H1 (cell line): ENCODE measurements around the gene KAZALD1. TPM values are rescaled to one million over a fixed set of nuclear protein-coding genes. Genes with fewer than 3 reads are reported as not detected.
A peak's percentile ranks its signal among the peaks of the same experiment; 100 is the strongest.

Experiments used
- ASH2L ChIP-seq: fragments of 200-600, 300-600 bp; sonication (generic); IDR thresholded peaks from one replicate; pipeline ENCODE4 v1.7.1; 2017; ENCODE audit warnings: low read length
- CHD7 ChIP-seq: fragments of 300-600 bp; sonication (generic); IDR thresholded peaks from 2 replicates; pipeline ENCODE4 v1.7.1; 2012; ENCODE audit warnings: low read length, moderate library complexity, mild to moderate bottlenecking, inconsistent platforms; ENCODE audit not compliant: insufficient replicate concordance
- GABPA ChIP-seq: IDR thresholded peaks from 2 replicates; pipeline ENCODE4 v1.6.1; 2011; ENCODE audit warnings: mild to moderate bottlenecking, low read length, moderate library complexity, borderline replicate concordance; ENCODE audit not compliant: insufficient read depth
- GTF2F1 ChIP-seq: IDR thresholded peaks from 2 replicates; pipeline ENCODE4 v1.6.1; 2012; ENCODE audit warnings: low read depth, low read length, improper control_type of control experiment, borderline replicate concordance
- JUND ChIP-seq: IDR thresholded peaks from 2 replicates; pipeline ENCODE4 v1.6.1; 2011; ENCODE audit warnings: mild to moderate bottlenecking, improper control_type of control experiment, low read length
- NRF1 ChIP-seq: IDR thresholded peaks from 2 replicates; pipeline ENCODE4 v1.6.1; 2011; ENCODE audit warnings: mild to moderate bottlenecking, low read depth, low read length, improper control_type of control experiment
- POU5F1 ChIP-seq: IDR thresholded peaks from 2 replicates; pipeline ENCODE4 v1.6.1; 2011; ENCODE audit warnings: low read depth, mild to moderate bottlenecking, low read length, moderate library complexity
- TAF1 ChIP-seq: IDR thresholded peaks from 2 replicates; pipeline ENCODE4 v1.6.1; 2011; ENCODE audit warnings: mild to moderate bottlenecking, low read depth, low read length
- TAF7 ChIP-seq: optimal IDR thresholded peaks from 2 replicates; pipeline ENCODE3; 2011; ENCODE audit warnings: low read depth, mild to moderate bottlenecking, inconsistent platforms, low read length, moderate library complexity, borderline replicate concordance
- TBP ChIP-seq: IDR thresholded peaks from 2 replicates; pipeline ENCODE4 v1.6.1; 2011; ENCODE audit warnings: low read depth, low read length, improper control_type of control experiment
- TCF12 ChIP-seq: IDR thresholded peaks from 2 replicates; pipeline ENCODE4 v1.6.1; 2011; ENCODE audit warnings: low read depth, mild to moderate bottlenecking, low read length
- polyA plus RNA-seq, 7 experiments: library from polyadenylated mRNA; depleted of rRNA in 3 of 7; stranded (reverse) in 5 of 7; unstranded in 2 of 7; fragments of >200 nt in 5 of 7; fragments of 200-250 nt in 2 of 7; gene quantifications; 1 replicate in 5 of 7; 2 replicates in 1 of 7; 4 replicates in 1 of 7; pipeline versions ENCODE4 v1.2.1 to v1.2.3, GENCODE V29; 2011 to 2013; ENCODE audit warnings: missing spikeins in 2 of 7, mixed read lengths in 2 of 7
- total RNA-seq: library from RNA; stranded (reverse); fragmentation: NEBNext Ultra II Directional; extraction: Animal tissue kit (Norgen Biotek cat#: 25700); gene quantifications from 2 replicates; pipeline ENCODE4 v1.2.1, GENCODE V29; 2021

Gene KAZALD1
- total and polyA plus RNA-seq, 2 of the 8 experiments (the other 6 are each of a cell fraction or from before 2014, with no cell fraction given): 0.65 to 1.9 TPM

GRCh38 chr10:101060951-101061623 lies 702 bp upstream of the KAZALD1 start (continued):
- no peak for TF ChIP-seq GABPA
- no peak for TF ChIP-seq TAF7
- no peak for TF ChIP-seq TBP
- TF ChIP-seq CHD7: no peak
- TF ChIP-seq GTF2F1: 0 out of 2 replicates have a peak, but pooled peaks have one; percentile 10
- TF ChIP-seq POU5F1: no peak
- 0 out of 2 replicates have a peak, but pooled peaks have one; percentile 27 for TF ChIP-seq TCF12
- no peak for TF ChIP-seq JUND
- TF ChIP-seq TAF1: no peak; the same call in 1 of the 2 replicates
- peak; percentile 69 for TF ChIP-seq NRF1
- peak; percentile 74 for TF ChIP-seq ASH2L
